Neural progenitor cell (in vitro differentiated cells): Measurements from ENCODE around the gene CHST9. TPM values are rescaled to one million over a fixed set of nuclear protein-coding genes. Genes with fewer than 3 reads are reported as not detected.

Experiments used
- DNase-seq: peaks from one replicate; pipeline ENCODE4 v3.0.0-alpha.2; 2016; ENCODE audit warnings: low spot score
- H2AFZ ChIP-seq: fragments of 200-600 bp; sonication (generic); replicated peaks from 2 replicates; pipeline ENCODE4 v1.6.1; 2016; ENCODE audit warnings: antibody characterized with exemption
- H3F3A ChIP-seq: fragments of 200-600 bp; sonication (generic); 2 replicates; pipeline ENCODE4 v1.6.1; 2016; ENCODE audit warnings: antibody characterized with exemption, low read depth
- H3K27ac ChIP-seq: fragments of 200-600 bp; sonication (generic); 2 replicates; pipeline ENCODE4 v1.5.1; 2016; ENCODE audit warnings: mild to moderate bottlenecking
- H3K27me3 ChIP-seq: fragments of 200-600 bp; sonication (generic); 2 replicates; pipeline ENCODE4 v1.6.1; 2016; ENCODE audit warnings: mild to moderate bottlenecking, moderate library complexity
- H3K36me3 ChIP-seq: fragments of 200-600 bp; sonication (generic); 2 replicates; pipeline ENCODE4 v1.5.1; 2016
- H3K4me1 ChIP-seq: fragments of 200-600 bp; sonication (generic); 2 replicates; pipeline ENCODE4 v1.6.1; 2016; ENCODE audit warnings: mixed run types
- H3K4me2 ChIP-seq: fragments of 200-600 bp; sonication (generic); 2 replicates; pipeline ENCODE4 v1.6.1; 2016
- H3K4me3 ChIP-seq: fragments of 200-600 bp; sonication (generic); 2 replicates; pipeline ENCODE4 v1.5.1; 2016
- H3K79me2 ChIP-seq: fragments of 200-600 bp; sonication (generic); 2 replicates; pipeline ENCODE4 v1.6.1; 2016; ENCODE audit warnings: low read depth
- H3K9ac ChIP-seq: fragments of 200-600 bp; sonication (generic); 2 replicates; pipeline ENCODE4 v1.6.1; 2016
- H3K9me3 ChIP-seq: fragments of 200-600 bp; sonication (generic); 2 replicates; pipeline ENCODE4 v1.5.1; 2016; ENCODE audit warnings: low read depth
- H4K20me1 ChIP-seq: fragments of 200-600 bp; sonication (generic); 2 replicates; pipeline ENCODE4 v1.6.1; 2016; ENCODE audit warnings: low read depth
- H3K27ac Mint-ChIP-seq: 3 replicates; pipeline ENCODE4 v1.8.0; 2021; ENCODE audit warnings: mixed read lengths
- H3K27me3 Mint-ChIP-seq: 2 replicates; pipeline ENCODE4 v1.8.0; 2022; ENCODE audit warnings: low read depth, mild to moderate bottlenecking, inconsistent platforms, moderate library complexity, mixed read lengths; ENCODE audit not compliant: insufficient read depth
- H3K36me3 Mint-ChIP-seq: 3 replicates; pipeline ENCODE4 v1.8.0; 2021; ENCODE audit warnings: mixed read lengths
- H3K4me1 Mint-ChIP-seq: 3 replicates; pipeline ENCODE4 v1.8.0; 2021; ENCODE audit warnings: mixed read lengths
- H3K4me3 Mint-ChIP-seq: 3 replicates; pipeline ENCODE4 v1.8.0; 2021; ENCODE audit warnings: mild to moderate bottlenecking, moderate library complexity, mixed read lengths
- H3K9me3 Mint-ChIP-seq: 3 replicates; pipeline ENCODE4 v1.8.0; 2020; ENCODE audit warnings: mixed read lengths
- EZH2 ChIP-seq: fragments of 200-600 bp; sonication (generic); IDR thresholded peaks from 2 replicates; pipeline ENCODE4 v1.6.1; 2017; ENCODE audit warnings: antibody characterized with exemption, mild to moderate bottlenecking, moderate library complexity
- EZH2phosphoT487 ChIP-seq: fragments of 200-600 bp; sonication (generic); IDR thresholded peaks from 2 replicates; pipeline ENCODE4 v1.6.1; 2017; ENCODE audit warnings: antibody characterized with exemption
- total RNA-seq: library from RNA; depleted of rRNA; stranded (reverse); fragments of >200 nt; gene quantifications from 2 replicates; pipeline ENCODE4 v1.2.3, GENCODE V29; 2015; ENCODE audit warnings: low replicate concordance
- TF ChIP-seq, protein P1 (sequence below): fragments of 200-600 bp; sonication (generic); IDR thresholded peaks from 2 replicates; pipeline ENCODE4 v1.5.1; 2017; ENCODE audit warnings: antibody characterized with exemption, mild to moderate bottlenecking

The CHST9 gene
- total RNA-seq, 1 donor from 2014 or later, result 1.3 TPM

DNA sequence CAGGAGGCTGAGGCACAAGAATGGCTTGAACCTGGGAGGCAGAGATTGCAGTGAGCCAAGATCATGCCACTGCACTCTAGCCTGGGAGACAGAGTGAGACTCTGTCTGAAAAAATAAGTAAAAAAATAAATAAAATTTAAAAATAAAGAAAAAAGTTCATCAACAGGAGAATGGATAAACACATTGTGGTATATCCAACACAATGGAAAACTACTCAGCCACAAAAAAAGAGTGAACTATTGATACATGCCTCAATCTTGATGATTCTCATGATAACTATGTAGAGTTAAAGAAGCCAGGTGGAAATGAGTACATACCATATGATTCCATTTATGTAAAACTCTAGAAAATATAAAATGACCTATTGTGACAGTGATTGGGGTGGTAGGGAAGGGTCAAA lies 195.3 kb downstream of the CHST9 start:
- no peak overlapping the region for H3K9ac ChIP-seq
- H3K9me3 Mint-ChIP-seq, result peaks cover 2% of the 10 kb centered on the region
- no peaks in the 10 kb centered on the region for H3K4me1 Mint-ChIP-seq
- no peaks in the 10 kb centered on the region for H3K9me3 ChIP-seq
- no peak overlapping the region for H2AFZ ChIP-seq
- no peak overlapping the region for H3K4me2 ChIP-seq
- no peak overlapping the region for H3K4me3 Mint-ChIP-seq
- no peak for DNase-seq
- H3K36me3 ChIP-seq, result no peaks in the 10 kb centered on the region
- H3K27me3 ChIP-seq, result no peaks in the 10 kb centered on the region
- H3K4me3 ChIP-seq, result no peak overlapping the region
- no peaks in the 10 kb centered on the region for H4K20me1 ChIP-seq
- TF ChIP-seq EZH2, result no peak
- TF ChIP-seq, protein P1, sequence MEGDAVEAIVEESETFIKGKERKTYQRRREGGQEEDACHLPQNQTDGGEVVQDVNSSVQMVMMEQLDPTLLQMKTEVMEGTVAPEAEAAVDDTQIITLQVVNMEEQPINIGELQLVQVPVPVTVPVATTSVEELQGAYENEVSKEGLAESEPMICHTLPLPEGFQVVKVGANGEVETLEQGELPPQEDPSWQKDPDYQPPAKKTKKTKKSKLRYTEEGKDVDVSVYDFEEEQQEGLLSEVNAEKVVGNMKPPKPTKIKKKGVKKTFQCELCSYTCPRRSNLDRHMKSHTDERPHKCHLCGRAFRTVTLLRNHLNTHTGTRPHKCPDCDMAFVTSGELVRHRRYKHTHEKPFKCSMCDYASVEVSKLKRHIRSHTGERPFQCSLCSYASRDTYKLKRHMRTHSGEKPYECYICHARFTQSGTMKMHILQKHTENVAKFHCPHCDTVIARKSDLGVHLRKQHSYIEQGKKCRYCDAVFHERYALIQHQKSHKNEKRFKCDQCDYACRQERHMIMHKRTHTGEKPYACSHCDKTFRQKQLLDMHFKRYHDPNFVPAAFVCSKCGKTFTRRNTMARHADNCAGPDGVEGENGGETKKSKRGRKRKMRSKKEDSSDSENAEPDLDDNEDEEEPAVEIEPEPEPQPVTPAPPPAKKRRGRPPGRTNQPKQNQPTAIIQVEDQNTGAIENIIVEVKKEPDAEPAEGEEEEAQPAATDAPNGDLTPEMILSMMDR, result no peak
- TF ChIP-seq EZH2phosphoT487, result no peak
- H3K27me3 Mint-ChIP-seq, result peaks cover 2% of the 10 kb centered on the region
- H3K79me2 ChIP-seq, result no peaks in the 10 kb centered on the region
- H3K4me1 ChIP-seq, result no peaks in the 10 kb centered on the region
- no peak overlapping the region for H3K27ac Mint-ChIP-seq
- no peaks in the 10 kb centered on the region for H3F3A ChIP-seq
- H3K36me3 Mint-ChIP-seq, result no peaks in the 10 kb centered on the region
- H3K27ac ChIP-seq, result no peak overlapping the region

DNA sequence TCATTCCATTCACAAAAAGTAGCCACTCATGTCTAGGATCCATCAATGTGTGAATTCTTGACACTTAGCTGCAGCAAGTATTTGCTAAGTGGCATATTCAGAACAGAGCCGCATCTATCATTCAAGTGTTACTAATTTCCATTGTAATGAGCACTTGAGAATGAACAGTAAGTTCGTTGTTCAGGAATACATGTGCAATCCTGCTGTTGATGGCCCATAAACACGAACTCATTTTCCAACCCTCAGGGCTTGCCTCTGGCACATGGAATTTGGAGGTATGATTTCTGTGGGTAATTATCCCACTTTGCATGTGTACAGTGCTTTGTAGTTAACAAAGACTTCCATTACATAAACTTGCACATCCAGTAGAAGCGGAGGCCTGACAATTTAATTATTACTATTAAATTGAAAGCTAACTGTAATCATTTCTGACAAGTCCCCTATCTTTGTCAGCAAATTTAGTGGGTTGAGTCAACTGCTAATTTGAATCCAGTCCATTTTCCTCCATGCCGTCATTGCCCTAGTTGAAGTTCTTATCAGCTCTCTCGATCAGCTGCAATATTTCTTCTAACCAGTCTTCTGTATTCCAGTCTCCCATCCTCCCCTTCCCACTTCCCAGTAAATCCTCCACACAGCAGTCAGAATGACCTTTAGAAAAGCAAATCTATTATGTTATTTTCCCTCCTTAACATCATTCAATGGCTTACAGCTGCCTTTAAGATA lies 203.6 kb downstream of the CHST9 start:
- Mint-ChIP-seq H3K27me3 (no peaks in the 10 kb centered on the region), H3K36me3 (no peaks in the 10 kb centered on the region)

DNA sequence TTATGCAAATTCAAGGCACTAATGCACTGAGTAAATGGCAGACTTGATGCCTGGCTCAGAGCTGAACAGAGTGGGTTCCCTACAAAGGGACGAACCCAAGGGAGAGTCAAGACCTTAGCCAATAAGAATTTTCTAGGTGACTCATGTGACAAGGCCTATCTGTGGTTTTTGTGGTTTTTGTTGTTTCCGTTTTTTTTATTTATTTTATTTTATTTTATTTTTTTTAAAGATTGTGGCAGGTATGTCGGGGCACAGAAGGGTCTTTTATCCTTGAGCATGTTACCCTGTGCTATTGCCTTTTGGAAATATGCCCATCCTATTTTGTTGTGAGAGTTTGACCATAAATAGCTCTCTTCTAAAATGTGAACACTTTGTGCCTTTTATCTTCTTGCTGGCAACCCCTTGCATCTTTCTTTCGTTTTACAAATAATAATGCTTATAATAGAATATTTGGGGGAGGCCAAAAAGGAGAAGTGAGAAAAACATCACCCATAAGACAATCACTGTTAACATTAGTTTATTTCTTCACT lies 206.2 kb downstream of the CHST9 start:
- Histone ChIP-seq H3K79me2 (no peaks in the 10 kb centered on the region), H3K4me1 (peaks cover 5% of the 10 kb centered on the region), H3F3A (no peaks in the 10 kb centered on the region), H3K4me3 (no peak overlapping the region), H4K20me1 (no peaks in the 10 kb centered on the region), H3K9me3 (no peaks in the 10 kb centered on the region), H2AFZ (peak overlapping the region; percentile 9), H3K4me2 (no peak overlapping the region), H3K36me3 (no peaks in the 10 kb centered on the region), H3K9ac (no peak overlapping the region), H3K27ac (no peak overlapping the region), H3K27me3 (no peaks in the 10 kb centered on the region)
- Mint-ChIP-seq H3K4me1 (peaks cover 35% of the 10 kb centered on the region), H3K27ac (no peak overlapping the region), H3K4me3 (no peak overlapping the region), H3K9me3 (peaks cover 3% of the 10 kb centered on the region), H3K36me3 (no peaks in the 10 kb centered on the region), H3K27me3 (no peaks in the 10 kb centered on the region)
- TF ChIP-seq EZH2phosphoT487, result no peak
- no peak for TF ChIP-seq EZH2
- TF ChIP-seq, protein P1, result no peak
- no peak for DNase-seq

More for the DNA sequence above, 203.6 kb downstream of the CHST9 start:
- peak overlapping the region; percentile 71 for H2AFZ ChIP-seq
- Mint-ChIP-seq H3K9me3 (peaks cover 3% of the 10 kb centered on the region), H3K4me1 (peaks cover 26% of the 10 kb centered on the region), H3K4me3 (no peak overlapping the region), H3K27ac (no peak overlapping the region)
- no peak overlapping the region for H3K4me3 ChIP-seq
- no peaks in the 10 kb centered on the region for H3F3A ChIP-seq
- no peaks in the 10 kb centered on the region for H3K36me3 ChIP-seq
- no peaks in the 10 kb centered on the region for H3K27me3 ChIP-seq
- H3K4me2 ChIP-seq, result no peak overlapping the region
- H4K20me1 ChIP-seq, result no peaks in the 10 kb centered on the region
- no peaks in the 10 kb centered on the region for H3K79me2 ChIP-seq
- no peak for DNase-seq
- no peak overlapping the region for H3K9ac ChIP-seq
- no peak overlapping the region for H3K27ac ChIP-seq
- peaks cover under 1% of the 10 kb centered on the region for H3K4me1 ChIP-seq
- no peaks in the 10 kb centered on the region for H3K9me3 ChIP-seq
- no peak for TF ChIP-seq EZH2
- TF ChIP-seq EZH2phosphoT487, result no peak
- TF ChIP-seq, protein P1, result no peak
